Rectal smooth muscle tissue (tissue), 1 donor: Measurements from ENCODE around the gene LYSMD2.

Experiments used
- H3K27ac ChIP-seq: one replicate; pipeline ENCODE4 v1.7.0; 2013; ENCODE audit warnings: low read depth, low read length, inconsistent platforms
- H3K27me3 ChIP-seq: one replicate; pipeline ENCODE4 v1.7.0; 2013; ENCODE audit warnings: low read length; ENCODE audit not compliant: control insufficient read depth, insufficient read depth
- H3K36me3 ChIP-seq: one replicate; pipeline ENCODE4 v1.7.0; 2013; ENCODE audit warnings: low read length; ENCODE audit not compliant: control insufficient read depth, insufficient read depth
- H3K4me1 ChIP-seq: one replicate; pipeline ENCODE4 v1.7.0; 2013; ENCODE audit warnings: low read length; ENCODE audit not compliant: control insufficient read depth, insufficient read depth
- H3K4me3 ChIP-seq: one replicate; pipeline ENCODE4 v1.7.0; 2013; ENCODE audit warnings: low read length
- H3K9ac ChIP-seq: one replicate; pipeline ENCODE4 v1.7.0; 2013; ENCODE audit warnings: low read length

The LYSMD2 gene

GRCh38 chr15:51766341-51766740 is 28.9 kb upstream of the LYSMD2 start:
- Histone ChIP-seq H3K4me3 (no peak overlapping the region), H3K4me1 (no peaks in the 10 kb centered on the region), H3K27ac (no peak overlapping the region)

DNA sequence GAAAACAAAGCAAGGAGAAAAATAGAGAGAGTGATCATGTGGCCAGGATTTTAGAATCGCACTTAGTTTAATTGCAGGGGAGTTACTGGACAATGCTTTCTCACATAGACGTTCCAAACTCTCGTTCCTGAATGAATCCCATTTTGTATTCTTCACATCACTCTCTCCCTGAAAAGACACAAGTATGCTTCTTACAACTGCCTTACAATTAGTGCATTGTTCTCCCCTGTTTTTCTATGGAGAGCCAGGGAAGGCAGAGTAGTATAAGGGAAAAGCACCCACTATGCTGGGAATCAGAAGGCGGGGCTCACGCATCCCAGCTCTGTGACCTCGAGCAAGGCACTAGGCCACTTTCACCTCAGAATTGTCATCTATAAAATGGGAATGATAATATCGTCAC is 28.3 kb upstream of the LYSMD2 start:
- H3K4me1 ChIP-seq = no peaks in the 10 kb centered on the region
- peaks cover 3% of the 10 kb centered on the region for H3K36me3 ChIP-seq
- no peak overlapping the region for H3K4me3 ChIP-seq
- H3K27ac ChIP-seq = no peak overlapping the region
- H3K9ac ChIP-seq = no peak overlapping the region
- no peaks in the 10 kb centered on the region for H3K27me3 ChIP-seq

More at GRCh38 chr15:51766341-51766740, 28.9 kb upstream of the LYSMD2 start:
- Histone ChIP-seq H3K9ac (no peak overlapping the region), H3K36me3 (peaks cover 3% of the 10 kb centered on the region), H3K27me3 (no peaks in the 10 kb centered on the region)

- Histone ChIP-seq H3K27ac (no peak overlapping the region), H3K4me1 (peaks cover 18% of the 10 kb centered on the region), H3K27me3 (no peaks in the 10 kb centered on the region), H3K9ac (no peak overlapping the region), H3K4me3 (no peak overlapping the region), H3K36me3 (no peaks in the 10 kb centered on the region)
These were observed 23.4 kb upstream of the LYSMD2 start for GRCh38 chr15:51760805-51761204.

- no peaks in the 10 kb centered on the region for H3K27me3 ChIP-seq
- H3K4me1 ChIP-seq = peaks cover 18% of the 10 kb centered on the region
- no peak overlapping the region for H3K4me3 ChIP-seq
- no peaks in the 10 kb centered on the region for H3K36me3 ChIP-seq
- peak overlapping the region; percentile 4 for H3K27ac ChIP-seq
- H3K9ac ChIP-seq = no peak overlapping the region
These were observed 22.2 kb upstream of the LYSMD2 start for GRCh38 chr15:51759557-51760070.

DNA sequence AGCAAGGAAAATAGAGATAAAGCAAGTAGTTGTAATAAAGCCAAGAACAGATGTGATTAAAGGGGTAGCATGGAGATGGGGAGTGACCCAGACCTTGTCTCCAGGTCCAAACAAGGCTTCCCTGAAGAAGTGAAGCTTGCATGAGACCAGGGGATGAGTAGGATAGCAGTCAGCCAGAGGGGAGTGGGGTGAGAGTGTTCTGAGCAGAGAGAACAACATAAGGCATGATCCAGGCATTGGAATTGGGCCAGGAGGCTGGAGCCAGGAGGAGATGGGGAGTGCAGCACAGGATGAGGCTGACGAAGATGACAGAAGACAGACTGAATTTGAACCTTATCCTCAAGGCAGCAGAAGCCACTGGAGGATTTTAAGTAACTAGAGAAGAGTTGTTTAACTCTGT is 21.2 kb upstream of the LYSMD2 start:
- no peaks in the 10 kb centered on the region for H3K36me3 ChIP-seq
- H3K27ac ChIP-seq = peak overlapping the region; percentile 2
- H3K4me1 ChIP-seq = peaks cover 18% of the 10 kb centered on the region
- H3K4me3 ChIP-seq = no peak overlapping the region
- no peak overlapping the region for H3K9ac ChIP-seq
- H3K27me3 ChIP-seq = no peaks in the 10 kb centered on the region

GRCh38 chr15:51757450-51757849 is 20.0 kb upstream of the LYSMD2 start:
- H3K4me3 ChIP-seq = no peak overlapping the region
- H3K36me3 ChIP-seq = no peaks in the 10 kb centered on the region
- peaks cover 18% of the 10 kb centered on the region for H3K4me1 ChIP-seq
- H3K9ac ChIP-seq = no peak overlapping the region
- H3K27me3 ChIP-seq = no peaks in the 10 kb centered on the region
- H3K27ac ChIP-seq = no peak overlapping the region

DNA sequence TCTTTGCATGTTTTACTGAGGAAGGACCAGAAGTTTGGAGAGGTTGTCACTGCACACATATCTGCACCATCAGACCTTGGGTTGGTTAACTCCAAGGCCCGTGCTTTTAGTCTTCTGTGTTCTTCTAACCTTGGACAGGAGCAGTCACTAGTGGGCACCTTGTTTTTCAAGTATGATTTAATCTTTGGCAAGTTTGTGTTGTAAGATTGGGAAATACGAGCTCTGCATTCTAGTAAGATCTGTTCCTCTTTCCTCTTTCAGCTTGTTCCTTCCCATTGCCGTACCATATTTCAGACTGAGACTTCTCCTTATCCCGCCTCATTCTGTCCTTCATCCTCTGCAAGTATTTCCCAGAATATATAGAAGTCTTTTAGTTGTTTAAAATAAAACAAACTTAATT is 19.0 kb upstream of the LYSMD2 start:
- no peaks in the 10 kb centered on the region for H3K27me3 ChIP-seq
- H3K4me1 ChIP-seq = peaks cover 18% of the 10 kb centered on the region
- no peak overlapping the region for H3K4me3 ChIP-seq
- no peaks in the 10 kb centered on the region for H3K36me3 ChIP-seq
- no peak overlapping the region for H3K27ac ChIP-seq
- no peak overlapping the region for H3K9ac ChIP-seq

- peaks cover 18% of the 10 kb centered on the region for H3K4me1 ChIP-seq
- H3K4me3 ChIP-seq = no peak overlapping the region
- H3K27ac ChIP-seq = no peak overlapping the region
- no peaks in the 10 kb centered on the region for H3K36me3 ChIP-seq
- H3K27me3 ChIP-seq = no peaks in the 10 kb centered on the region
- no peak overlapping the region for H3K9ac ChIP-seq
These were observed 18.3 kb upstream of the LYSMD2 start for GRCh38 chr15:51755790-51756189.

GRCh38 chr15:51754267-51754666 is 16.8 kb upstream of the LYSMD2 start:
- peaks cover 11% of the 10 kb centered on the region for H3K4me1 ChIP-seq
- no peak overlapping the region for H3K4me3 ChIP-seq
- H3K27ac ChIP-seq = no peak overlapping the region
- H3K36me3 ChIP-seq = no peaks in the 10 kb centered on the region
- no peaks in the 10 kb centered on the region for H3K27me3 ChIP-seq
- no peak overlapping the region for H3K9ac ChIP-seq

DNA sequence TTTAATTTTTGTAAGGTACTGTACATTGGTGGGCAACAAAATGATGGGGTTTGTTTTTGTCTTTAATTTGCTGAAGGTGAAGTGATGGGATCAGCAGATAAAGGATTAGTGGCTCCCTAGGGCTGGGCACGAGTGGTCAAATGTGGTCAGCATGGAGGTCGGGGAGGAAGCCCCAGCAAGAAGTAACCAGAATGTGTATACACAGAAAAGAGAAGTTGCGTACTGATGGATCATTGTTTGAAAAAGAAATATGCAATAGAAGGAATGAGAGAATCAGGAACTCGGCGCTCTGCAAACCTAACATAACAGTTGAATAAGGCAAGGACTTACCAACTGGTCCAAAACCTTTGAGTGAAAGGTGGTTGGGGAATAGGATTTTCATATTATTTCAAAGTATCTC is 15.4 kb upstream of the LYSMD2 start:
- no peak overlapping the region for H3K4me3 ChIP-seq
- no peak overlapping the region for H3K27ac ChIP-seq
- no peaks in the 10 kb centered on the region for H3K27me3 ChIP-seq
- H3K4me1 ChIP-seq = no peaks in the 10 kb centered on the region
- no peak overlapping the region for H3K9ac ChIP-seq
- no peaks in the 10 kb centered on the region for H3K36me3 ChIP-seq

GRCh38 chr15:51751697-51752683 is 14.5 kb upstream of the LYSMD2 start:
- Histone ChIP-seq H3K4me1 (no peaks in the 10 kb centered on the region), H3K4me3 (peak overlapping the region; percentile 85), H3K27me3 (no peaks in the 10 kb centered on the region), H3K36me3 (no peaks in the 10 kb centered on the region), H3K9ac (no peak overlapping the region), H3K27ac (peak overlapping the region; percentile 53)

GRCh38 chr15:51750792-51751696 is 13.6 kb upstream of the LYSMD2 start, which contains the start of gene TMOD2:
TSS of gene TMOD2 (plus strand) at chr15:51751597. CDS start at chr15:51766442, 14,845 bp downstream.
- H3K36me3 ChIP-seq = no peaks in the 10 kb centered on the region
- H3K4me1 ChIP-seq = no peaks in the 10 kb centered on the region
- H3K27me3 ChIP-seq = no peaks in the 10 kb centered on the region
- peak within 1 kb of the TSS; percentile 85 for H3K4me3 ChIP-seq
- no peak within 1 kb of the TSS for H3K9ac ChIP-seq
- H3K27ac ChIP-seq = peak within 1 kb of the TSS; percentile 53
